Panc1 (cell line): ENCODE results near the gene ATP6V1C2.

Experiments
- POLR2AphosphoS5 ChIP-seq: IDR thresholded peaks from 2 replicates; pipeline ENCODE4 v1.6.1; 2012; ENCODE audit warnings: mild to moderate bottlenecking, low read depth, low read length, moderate library complexity
- SIN3A ChIP-seq: IDR thresholded peaks from 2 replicates; pipeline ENCODE4 v1.6.1; 2012; ENCODE audit warnings: low read depth, mild to moderate bottlenecking, low read length, moderate library complexity, borderline replicate concordance; ENCODE audit not compliant: insufficient read depth
- TCF7L2 ChIP-seq: IDR thresholded peaks from 2 replicates; pipeline ENCODE4 v1.6.1; 2011; ENCODE audit warnings: mild to moderate bottlenecking, low read depth, low read length, inconsistent platforms
- TF ChIP-seq, protein P1 (sequence below): fragments of 450-650 bp; IDR thresholded peaks from 2 replicates; pipeline ENCODE4 v1.5.1; 2017; ENCODE audit warnings: mild to moderate bottlenecking
- TF ChIP-seq, protein P2 (sequence below), 2 experiments: IDR thresholded peaks; 2 replicates each; pipeline ENCODE4 v1.6.1; 2011 to 2012; ENCODE audit warnings: low read depth in 2 of 2, control low read depth in 1 of 2, low read length in 1 of 2, mild to moderate bottlenecking in 1 of 2, moderate library complexity in 1 of 2; ENCODE audit not compliant: insufficient read depth in 1 of 2

DNA sequence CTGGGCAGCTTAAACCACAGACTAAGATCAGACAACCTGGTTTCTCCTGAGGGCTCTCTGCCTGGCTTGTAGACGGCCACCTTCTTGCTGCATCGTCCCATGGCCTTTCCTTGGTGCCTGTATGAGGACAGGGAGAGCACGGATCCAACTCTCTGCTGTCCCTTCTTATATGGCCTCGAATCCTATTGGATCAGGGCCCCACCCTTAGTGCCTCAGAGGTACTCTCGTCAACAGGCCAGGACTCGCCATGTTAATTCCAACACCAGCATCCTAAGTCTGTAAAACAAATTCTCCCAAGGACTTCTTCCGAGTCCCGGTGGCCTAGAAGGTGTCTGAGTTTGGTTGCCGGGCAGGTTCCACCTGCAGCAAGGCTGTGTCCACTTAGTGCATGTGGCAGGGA lies 40.2 kb downstream of the ATP6V1C2 start:
- TF ChIP-seq, protein P1, sequence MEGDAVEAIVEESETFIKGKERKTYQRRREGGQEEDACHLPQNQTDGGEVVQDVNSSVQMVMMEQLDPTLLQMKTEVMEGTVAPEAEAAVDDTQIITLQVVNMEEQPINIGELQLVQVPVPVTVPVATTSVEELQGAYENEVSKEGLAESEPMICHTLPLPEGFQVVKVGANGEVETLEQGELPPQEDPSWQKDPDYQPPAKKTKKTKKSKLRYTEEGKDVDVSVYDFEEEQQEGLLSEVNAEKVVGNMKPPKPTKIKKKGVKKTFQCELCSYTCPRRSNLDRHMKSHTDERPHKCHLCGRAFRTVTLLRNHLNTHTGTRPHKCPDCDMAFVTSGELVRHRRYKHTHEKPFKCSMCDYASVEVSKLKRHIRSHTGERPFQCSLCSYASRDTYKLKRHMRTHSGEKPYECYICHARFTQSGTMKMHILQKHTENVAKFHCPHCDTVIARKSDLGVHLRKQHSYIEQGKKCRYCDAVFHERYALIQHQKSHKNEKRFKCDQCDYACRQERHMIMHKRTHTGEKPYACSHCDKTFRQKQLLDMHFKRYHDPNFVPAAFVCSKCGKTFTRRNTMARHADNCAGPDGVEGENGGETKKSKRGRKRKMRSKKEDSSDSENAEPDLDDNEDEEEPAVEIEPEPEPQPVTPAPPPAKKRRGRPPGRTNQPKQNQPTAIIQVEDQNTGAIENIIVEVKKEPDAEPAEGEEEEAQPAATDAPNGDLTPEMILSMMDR = no peak
- no peak for TF ChIP-seq POLR2AphosphoS5
- TF ChIP-seq, protein P2, sequence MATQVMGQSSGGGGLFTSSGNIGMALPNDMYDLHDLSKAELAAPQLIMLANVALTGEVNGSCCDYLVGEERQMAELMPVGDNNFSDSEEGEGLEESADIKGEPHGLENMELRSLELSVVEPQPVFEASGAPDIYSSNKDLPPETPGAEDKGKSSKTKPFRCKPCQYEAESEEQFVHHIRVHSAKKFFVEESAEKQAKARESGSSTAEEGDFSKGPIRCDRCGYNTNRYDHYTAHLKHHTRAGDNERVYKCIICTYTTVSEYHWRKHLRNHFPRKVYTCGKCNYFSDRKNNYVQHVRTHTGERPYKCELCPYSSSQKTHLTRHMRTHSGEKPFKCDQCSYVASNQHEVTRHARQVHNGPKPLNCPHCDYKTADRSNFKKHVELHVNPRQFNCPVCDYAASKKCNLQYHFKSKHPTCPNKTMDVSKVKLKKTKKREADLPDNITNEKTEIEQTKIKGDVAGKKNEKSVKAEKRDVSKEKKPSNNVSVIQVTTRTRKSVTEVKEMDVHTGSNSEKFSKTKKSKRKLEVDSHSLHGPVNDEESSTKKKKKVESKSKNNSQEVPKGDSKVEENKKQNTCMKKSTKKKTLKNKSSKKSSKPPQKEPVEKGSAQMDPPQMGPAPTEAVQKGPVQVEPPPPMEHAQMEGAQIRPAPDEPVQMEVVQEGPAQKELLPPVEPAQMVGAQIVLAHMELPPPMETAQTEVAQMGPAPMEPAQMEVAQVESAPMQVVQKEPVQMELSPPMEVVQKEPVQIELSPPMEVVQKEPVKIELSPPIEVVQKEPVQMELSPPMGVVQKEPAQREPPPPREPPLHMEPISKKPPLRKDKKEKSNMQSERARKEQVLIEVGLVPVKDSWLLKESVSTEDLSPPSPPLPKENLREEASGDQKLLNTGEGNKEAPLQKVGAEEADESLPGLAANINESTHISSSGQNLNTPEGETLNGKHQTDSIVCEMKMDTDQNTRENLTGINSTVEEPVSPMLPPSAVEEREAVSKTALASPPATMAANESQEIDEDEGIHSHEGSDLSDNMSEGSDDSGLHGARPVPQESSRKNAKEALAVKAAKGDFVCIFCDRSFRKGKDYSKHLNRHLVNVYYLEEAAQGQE (IDR thresholded peaks at IDR 0.05; ENCODE audit: insufficient read depth in 1 of 2, low read depth in 2 of 2, low read length in 1 of 2) = no peak
- TF ChIP-seq TCF7L2 = no peak
- no peak for TF ChIP-seq SIN3A
